Right cardiac atrium (tissue), 5 donors: Measurements from ENCODE around the gene SSTR1. TPM values are rescaled to one million over a fixed set of nuclear protein-coding genes. Genes with fewer than 3 reads are reported as not detected.
A peak's percentile ranks its signal among the peaks of the same experiment; 100 is the strongest.

Source experiments
- ATAC-seq, 2 donors: fragments of 200-7000 bp; cut with Tn5 transposase; one replicate each; pipeline versions ENCODE4 v1.8.0 to v1.9.1; 2020; ENCODE audit warnings: moderate library complexity in 2 of 2, mild to moderate bottlenecking in 1 of 2
- DNase-seq, 3 donors: peaks; one replicate each; pipeline ENCODE4 v3.0.0-alpha.2; 2020
- H3K27ac ChIP-seq: one replicate; pipeline ENCODE4 v1.5.1; 2013; ENCODE audit warnings: mild to moderate bottlenecking, low read length, control low read depth, moderate library complexity
- H3K27me3 ChIP-seq: one replicate; pipeline ENCODE4 v1.6.1; 2013; ENCODE audit not compliant: control insufficient read depth, insufficient read depth
- H3K4me1 ChIP-seq: one replicate; pipeline ENCODE4 v1.6.1; 2013; ENCODE audit warnings: low read length; ENCODE audit not compliant: control insufficient read depth, insufficient read depth
- H3K4me3 ChIP-seq: one replicate; pipeline ENCODE4 v1.5.1; 2013; ENCODE audit warnings: low read length, control low read depth
- H3K9me3 ChIP-seq: one replicate; pipeline ENCODE4 v1.6.1; 2013; ENCODE audit warnings: low read length; ENCODE audit not compliant: control insufficient read depth
- WGBS: extraction: QIAGEN DNeasy Blood & Tissue Kit; methylation state at CpG from one replicate; pipeline ENCODE4 v1.1.7; 2013; 5-methylcytosine and 5-hydroxymethylcytosine counted together
- intact Hi-C, 4 donors: fragments of 100-400 bp; cut with DNase I; formaldehyde crosslinking; loops; one replicate each; pipeline versions ENCODE4 v1.11.0 to v1.14.0; 2022 to 2023
- polyA plus RNA-seq: library from polyadenylated mRNA; stranded (reverse); fragments of 200-250 nt; gene quantifications from one replicate; pipeline ENCODE4 v1.2.3, GENCODE V29; 2013
- total RNA-seq, 4 donors: library from RNA; stranded (reverse); fragmentation: NEBNext Ultra II Directional; extraction: Animal tissue kit (Norgen Biotek cat#: 25700); gene quantifications; one replicate each; pipeline ENCODE4 v1.2.1, GENCODE V29; 2021
- donor health status: healthy with polysubstance abuse.
- donor health status: DM: no; HTN: yes; CAD: no.
- donor health status: DM: no; HTN: no; CAD: no.
- donor health status: DM: no; HTN: yes; CAD: no; lungs with severe emphysema.
- donor health status: DM: yes; HTN: yes; CAD: no.

Gene SSTR1
- total and polyA plus RNA-seq, 5 donors, result 0.48 to 1.5 (median 0.70) TPM

DNA sequence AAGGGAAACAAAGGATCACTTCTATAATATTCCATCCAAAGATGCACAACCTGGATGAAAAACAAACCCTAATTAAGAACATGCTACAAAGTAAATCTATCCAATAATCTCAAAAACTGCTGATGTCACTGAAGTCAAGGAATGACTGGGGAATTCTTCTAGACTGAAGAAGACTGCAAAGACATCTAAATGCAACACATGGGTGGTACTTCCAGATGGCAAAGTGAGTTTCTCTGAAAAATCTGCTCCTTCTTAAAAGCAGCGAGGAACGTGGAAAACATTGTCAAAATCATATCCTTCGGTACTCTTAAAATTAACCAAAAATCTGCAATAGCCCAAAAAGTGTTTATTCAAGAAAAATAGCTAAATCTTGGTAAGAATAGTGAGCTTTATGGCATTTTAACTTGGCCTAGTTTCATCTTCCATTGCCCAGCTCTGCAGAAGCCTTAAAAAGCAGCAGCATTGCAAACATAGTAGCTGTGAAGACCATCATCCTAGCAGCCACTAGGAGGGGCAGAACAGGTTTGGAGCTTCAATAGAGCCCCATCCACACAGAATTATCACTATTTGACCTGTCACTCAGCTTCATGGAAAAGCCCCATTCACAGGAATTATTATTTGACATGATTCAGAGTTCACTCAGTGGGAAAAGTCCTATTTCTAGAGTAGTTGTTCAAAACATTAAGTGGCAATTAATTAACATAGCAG, 40.8 kb downstream of the SSTR1 start:
- H3K27ac ChIP-seq, result no peak overlapping the region
- H3K4me1 ChIP-seq, result peaks cover 2% of the 10 kb centered on the region
- intact Hi-C loops, result no loop called here
- ATAC-seq (peak in 1 of 2 donors; percentile 29), DNase-seq (no peak)
- H3K4me3 ChIP-seq, result no peak overlapping the region
- H3K27me3 ChIP-seq, result no peaks in the 10 kb centered on the region
- H3K9me3 ChIP-seq, result no peaks in the 10 kb centered on the region
- WGBS, result 95% methylated on average over 3 of the region's 3 CpGs

DNA sequence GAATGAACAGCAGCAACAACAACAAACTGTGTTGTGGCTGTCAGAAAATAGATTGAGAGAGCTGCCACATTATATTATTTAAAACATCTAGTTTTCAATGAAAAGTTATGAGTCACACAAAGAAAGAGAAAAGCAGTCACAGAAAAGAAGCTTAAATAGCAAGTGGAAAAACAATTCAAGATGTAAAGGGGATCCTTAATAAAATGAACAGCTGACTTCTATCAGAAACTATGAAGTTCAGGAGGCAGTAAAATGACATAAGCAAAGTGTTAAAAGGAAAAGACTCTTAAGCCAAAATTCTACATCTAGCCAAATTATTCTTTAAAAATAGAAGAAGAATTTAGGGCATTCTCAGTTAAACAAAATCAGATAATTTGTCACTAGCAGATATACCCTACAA, 42.6 kb downstream of the SSTR1 start:
- ATAC-seq (no peak), DNase-seq (no peak)
- H3K27me3 ChIP-seq, result no peaks in the 10 kb centered on the region
- H3K9me3 ChIP-seq, result no peaks in the 10 kb centered on the region
- peak overlapping the region; percentile 54 for H3K4me3 ChIP-seq
- intact Hi-C loops, result loop anchor here in 1 of 4 donors (10.0 kb wide), 1 partner anchor 114 kb away; no protein-coding TSS in a partner anchor
- H3K4me1 ChIP-seq, result peaks cover 2% of the 10 kb centered on the region
- H3K27ac ChIP-seq, result no peak overlapping the region

DNA sequence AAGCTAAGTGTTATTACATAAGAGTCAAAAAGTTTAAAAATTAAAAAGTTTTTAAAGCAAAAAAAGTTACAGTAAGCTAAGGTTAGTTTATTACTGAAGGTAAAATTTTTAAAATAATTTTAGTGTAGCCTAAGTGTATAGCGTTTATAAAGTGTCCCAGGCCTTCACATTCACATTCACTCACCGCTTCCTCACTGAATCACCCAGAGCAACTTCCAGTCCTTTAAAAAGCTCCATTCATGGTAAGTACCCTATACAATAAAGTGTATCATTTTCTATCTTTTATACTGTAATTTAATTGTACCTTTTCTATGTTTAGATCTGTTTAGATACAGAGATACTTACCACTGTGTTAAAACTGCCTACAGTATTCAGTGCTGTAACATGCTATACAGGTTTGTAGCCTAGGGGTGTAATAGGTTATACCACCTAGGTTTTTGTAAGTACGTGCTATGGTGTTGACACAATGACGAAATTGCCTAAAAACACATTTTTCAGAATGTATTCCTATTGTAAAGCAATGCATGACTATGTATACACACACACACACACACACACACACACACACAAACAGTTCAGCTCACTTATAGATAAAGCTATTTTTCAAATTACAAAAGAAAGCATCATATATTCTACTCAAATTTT, 44.5 kb downstream of the SSTR1 start:
- Histone ChIP-seq H3K4me1 (peaks cover 2% of the 10 kb centered on the region), H3K4me3 (peak overlapping the region; percentile 56), H3K9me3 (no peaks in the 10 kb centered on the region), H3K27me3 (no peaks in the 10 kb centered on the region), H3K27ac (no peak overlapping the region)
- WGBS, result 61% methylated on average over 4 of the region's 4 CpGs
- intact Hi-C loops, result loop anchor here in 1 of 4 donors (10.0 kb wide), 1 partner anchor 113 kb away; no protein-coding TSS in a partner anchor
- ATAC-seq, result no peak
- no peak for DNase-seq

DNA sequence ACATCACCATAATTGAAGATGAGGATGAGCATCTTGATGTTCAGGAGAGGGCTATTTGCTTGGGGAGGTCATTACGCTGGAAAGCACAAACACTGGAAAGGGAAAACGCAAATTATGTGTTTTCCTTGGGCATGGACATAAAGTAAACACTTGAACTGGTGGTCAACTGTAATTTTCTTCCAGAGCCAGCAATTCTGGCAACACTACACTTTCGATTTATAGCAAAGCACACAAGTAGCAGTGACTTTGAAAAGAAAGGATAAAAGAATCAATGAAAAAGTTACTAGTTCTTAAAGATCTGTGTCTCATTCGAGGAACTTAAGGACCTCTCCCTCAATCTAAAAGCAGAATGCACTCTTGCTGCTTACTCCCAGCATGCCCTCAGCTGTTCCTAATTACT, 46.0 kb downstream of the SSTR1 start:
- intact Hi-C loops, result loop anchor here in 1 of 4 donors (10.0 kb wide), 1 partner anchor 111 kb away; no protein-coding TSS in a partner anchor
- Histone ChIP-seq H3K4me1 (no peaks in the 10 kb centered on the region), H3K27ac (peak overlapping the region; percentile 50), H3K4me3 (peak overlapping the region; percentile 60), H3K27me3 (no peaks in the 10 kb centered on the region), H3K9me3 (no peaks in the 10 kb centered on the region)
- WGBS, result 55% methylated on average over 4 of the region's 4 CpGs
- DNase-seq (no peak), ATAC-seq (no peak)

DNA sequence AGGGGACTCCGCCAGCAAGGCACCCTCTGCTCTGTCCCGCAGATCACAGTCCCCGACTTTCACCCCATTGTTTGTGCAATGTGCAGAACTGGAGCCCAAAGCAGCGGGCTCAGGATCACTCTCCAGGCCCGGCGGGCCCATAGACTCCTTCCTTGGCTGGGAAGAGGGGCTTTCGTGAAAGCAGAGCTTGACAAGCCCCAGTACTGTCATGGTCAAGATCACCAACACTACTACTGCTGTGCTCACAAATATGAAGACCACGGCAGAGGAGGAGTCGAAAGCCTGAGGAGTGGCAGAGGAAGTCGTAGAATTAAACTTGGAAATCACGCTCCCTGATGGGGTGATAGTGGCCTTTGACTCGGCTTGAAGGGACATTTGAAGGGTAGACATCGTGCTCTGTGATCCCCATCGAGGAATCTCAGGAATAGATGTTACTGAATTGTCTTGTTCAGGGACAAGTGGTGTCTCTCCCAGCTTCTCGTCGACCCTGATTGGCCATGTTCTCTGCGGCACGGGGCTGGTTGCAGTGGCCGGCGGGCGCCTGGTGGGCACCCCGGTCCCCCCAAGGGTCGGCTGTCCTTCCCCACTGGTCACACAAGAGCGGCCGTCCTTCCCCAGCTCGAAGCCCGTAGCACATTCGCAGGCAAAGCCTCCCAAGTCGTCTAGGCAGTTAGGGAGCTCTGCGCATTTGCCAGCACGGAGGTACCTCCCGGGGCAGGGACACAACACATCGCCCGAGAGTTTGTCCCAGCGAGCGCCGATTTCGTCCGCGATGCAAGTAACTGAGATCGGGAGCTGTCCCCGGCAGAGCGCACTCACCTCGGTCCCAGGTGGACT, 47.1 kb downstream of the SSTR1 start:
- peak in 1 of 2 donors; percentile 2 for ATAC-seq
- WGBS, result 11% methylated on average over 44 of the region's 44 CpGs
- intact Hi-C loops, result loop anchor here in 1 of 4 donors (10.0 kb wide), 1 partner anchor 110 kb away; no protein-coding TSS in a partner anchor

DNA sequence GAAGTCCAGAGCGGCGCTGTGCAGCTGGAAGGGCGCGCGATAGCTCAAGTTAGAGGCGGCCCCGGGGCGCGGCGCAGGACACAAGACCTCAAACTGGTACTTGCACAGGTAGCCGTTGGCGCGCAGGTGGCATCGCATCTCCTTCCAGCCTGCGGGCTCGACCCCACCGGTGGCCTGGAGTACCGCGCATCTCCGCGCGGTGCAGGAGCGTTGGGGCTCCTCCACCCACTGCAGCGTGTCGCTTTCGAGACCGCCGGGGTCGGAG, 47.6 kb downstream of the SSTR1 start:
- intact Hi-C loops, result loop anchor here in 1 of 4 donors (10.0 kb wide), 1 partner anchor 109 kb away; no protein-coding TSS in a partner anchor
- peak; percentile 22 to 33 for ATAC-seq
- 2% methylated on average over 29 of the region's 29 CpGs for WGBS

More for the DNA sequence above, 47.1 kb downstream of the SSTR1 start:
- H3K9me3 ChIP-seq, result no peaks in the 10 kb centered on the region
- peak overlapping the region; percentile 83 for H3K27ac ChIP-seq
- DNase-seq, result peak in 2 of 3 donors; percentile 35 to 67
- H3K27me3 ChIP-seq, result no peaks in the 10 kb centered on the region
- H3K4me1 ChIP-seq, result no peaks in the 10 kb centered on the region
- H3K4me3 ChIP-seq, result peak overlapping the region; percentile 60

DNA sequence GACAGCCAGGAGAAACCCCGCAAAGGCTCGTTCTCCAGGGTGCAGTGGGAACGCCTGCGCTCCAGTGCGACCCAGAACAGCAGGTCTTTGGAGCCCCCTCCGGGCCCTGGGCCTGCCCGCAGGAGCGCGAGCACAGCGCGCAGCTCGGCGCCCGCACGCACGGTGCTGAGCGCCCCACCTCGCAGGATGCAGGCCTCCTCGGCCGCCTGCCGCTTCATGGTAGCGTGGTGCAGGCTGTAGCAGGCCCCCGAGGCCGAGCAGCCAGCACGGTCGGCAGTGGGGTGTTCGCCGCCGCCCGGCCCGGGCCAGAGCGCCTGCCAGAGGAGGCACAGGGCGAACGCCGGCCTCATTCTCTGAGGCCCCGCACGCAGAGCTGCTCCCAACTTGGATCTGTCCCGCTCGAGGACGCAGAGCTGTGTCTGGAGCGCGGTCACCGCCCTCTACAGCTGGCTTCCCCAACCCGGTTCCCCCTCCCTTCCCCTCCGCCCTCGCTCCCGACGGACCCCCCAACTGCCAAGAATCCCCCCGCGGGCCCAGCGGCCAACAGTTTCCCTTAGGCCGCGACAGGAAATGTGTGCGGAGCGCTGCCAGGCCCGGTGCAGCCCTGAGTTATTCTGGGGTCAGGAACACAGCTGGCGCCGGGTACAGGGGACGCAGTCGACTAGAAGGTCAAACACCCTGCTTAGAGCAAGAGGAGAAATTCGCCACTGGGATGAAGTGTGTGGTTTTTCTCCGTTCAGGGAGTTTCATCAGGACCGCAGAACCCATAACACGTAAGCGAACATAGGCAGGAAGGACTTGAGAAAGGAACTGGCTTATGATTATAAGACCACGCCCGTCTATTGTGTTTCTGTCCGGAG, 48.2 kb downstream of the SSTR1 start, which contains the start of gene CLEC14A:
Gene CLEC14A, minus strand, starts transcription at position 421 of the 860 bp plus-strand sequence. Its CDS starts 71 bp downstream, at position 350.
- intact Hi-C loops, result loop anchor here in 1 of 4 donors (10.0 kb wide), 1 partner anchor 109 kb away; no protein-coding TSS in a partner anchor
- Histone ChIP-seq H3K27me3 (no peaks in the 10 kb centered on the region), H3K27ac (peak within 1 kb of the TSS; percentile 83), H3K4me3 (peak within 1 kb of the TSS; percentile 60), H3K9me3 (no peaks in the 10 kb centered on the region), H3K4me1 (no peaks in the 10 kb centered on the region)
- DNase-seq (peak; percentile 83 to 93 (median 91)), ATAC-seq (peak; percentile 91 to 94)
- 4% methylated on average over 68 of the region's 68 CpGs for WGBS

More for the DNA sequence above, 47.6 kb downstream of the SSTR1 start:
- peak in 2 of 3 donors; percentile 23 to 71 for DNase-seq
- H3K27ac ChIP-seq, result peak overlapping the region; percentile 83
- no peaks in the 10 kb centered on the region for H3K4me1 ChIP-seq
- no peaks in the 10 kb centered on the region for H3K27me3 ChIP-seq
- peak overlapping the region; percentile 60 for H3K4me3 ChIP-seq
- H3K9me3 ChIP-seq, result no peaks in the 10 kb centered on the region

DNA sequence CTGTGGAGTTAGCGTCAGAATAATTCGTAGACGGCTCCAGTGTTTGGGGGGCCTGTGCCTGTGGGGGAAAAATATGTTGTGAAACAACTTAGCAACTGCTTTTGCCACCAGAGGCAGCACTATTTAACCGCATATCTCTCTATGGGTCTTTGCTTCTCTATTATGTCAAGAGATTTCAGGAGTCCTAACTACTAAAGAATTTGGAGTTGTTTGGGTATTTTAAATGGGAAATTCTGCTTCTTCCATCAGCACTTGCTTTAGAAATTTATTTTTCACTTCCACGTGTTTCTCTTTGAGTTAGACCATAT, 48.8 kb downstream of the SSTR1 start:
- H3K9me3 ChIP-seq, result no peaks in the 10 kb centered on the region
- DNase-seq (peak in 1 of 3 donors; percentile 79), ATAC-seq (no peak)
- no peaks in the 10 kb centered on the region for H3K27me3 ChIP-seq
- H3K4me1 ChIP-seq, result no peaks in the 10 kb centered on the region
- H3K4me3 ChIP-seq, result peak overlapping the region; percentile 60
- no peak overlapping the region for H3K27ac ChIP-seq
- 21% methylated on average over 5 of the region's 5 CpGs for WGBS
- intact Hi-C loops, result loop anchor here in 1 of 4 donors (10.0 kb wide), 1 partner anchor 108 kb away; no protein-coding TSS in a partner anchor

DNA sequence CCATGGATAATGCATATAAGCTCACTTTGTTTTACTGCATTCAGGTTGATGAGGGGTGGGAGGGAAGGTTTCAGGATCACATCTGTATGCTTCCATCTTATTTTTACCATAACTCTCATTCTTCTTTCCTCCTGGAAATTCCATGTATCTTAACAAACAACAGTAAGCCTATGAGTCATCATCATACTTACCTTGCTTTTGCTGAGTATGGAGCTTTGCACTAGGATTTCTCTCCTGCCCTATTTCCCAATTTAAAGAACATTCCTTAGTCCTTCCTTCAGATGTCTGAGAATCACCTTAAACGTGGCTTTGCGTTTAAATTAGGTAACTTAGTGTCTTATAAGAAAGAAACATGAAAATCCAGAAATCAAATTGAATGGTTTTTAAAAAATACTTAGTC, 49.8 kb downstream of the SSTR1 start:
- no peaks in the 10 kb centered on the region for H3K9me3 ChIP-seq
- H3K4me3 ChIP-seq, result no peak overlapping the region
- no peaks in the 10 kb centered on the region for H3K4me1 ChIP-seq
- DNase-seq, result no peak
- intact Hi-C loops, result loop anchor here in 1 of 4 donors (10.0 kb wide), 1 partner anchor 107 kb away; no protein-coding TSS in a partner anchor
- no peaks in the 10 kb centered on the region for H3K27me3 ChIP-seq
- 78% methylated on average over 2 of the region's 2 CpGs for WGBS
- no peak for ATAC-seq
- no peak overlapping the region for H3K27ac ChIP-seq

DNA sequence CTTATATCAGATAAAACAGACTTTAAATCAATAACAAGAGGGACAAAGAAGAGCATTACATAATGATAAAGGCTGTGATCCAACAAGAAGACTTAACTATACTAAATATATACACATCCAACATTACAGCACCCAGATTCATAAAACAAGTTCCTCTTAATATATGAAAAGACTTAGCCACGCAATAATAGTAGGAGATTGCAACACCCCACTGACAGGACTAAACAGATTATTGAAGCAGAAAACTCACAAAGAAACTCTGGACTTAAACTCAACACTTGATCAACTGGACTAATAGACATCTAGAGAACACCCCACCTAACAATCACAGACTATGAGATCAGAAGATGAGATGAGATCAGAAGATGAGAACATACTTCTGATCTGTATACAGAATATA, 53.9 kb downstream of the SSTR1 start:
- no peaks in the 10 kb centered on the region for H3K4me1 ChIP-seq
- no peaks in the 10 kb centered on the region for H3K27me3 ChIP-seq
- H3K4me3 ChIP-seq, result no peak overlapping the region
- ATAC-seq (no peak), DNase-seq (no peak)
- 87% methylated on average over 1 of the region's 1 CpG for WGBS
- intact Hi-C loops, result no loop called here
- H3K27ac ChIP-seq, result no peak overlapping the region
- no peaks in the 10 kb centered on the region for H3K9me3 ChIP-seq
